K562 (cell line): ENCODE data around the gene EFNA5. TPM values are rescaled to one million over a fixed set of nuclear protein-coding genes. Genes with fewer than 3 reads are reported as not detected.

Source experiments
- ATAC-seq: fragments of 200-7000 bp; cut with Tn5 transposase; 3 replicates; pipeline ENCODE4 v1.9.1; 2020; ENCODE audit warnings: moderate library complexity
- BruUV-seq: library from RNA; stranded (reverse); fragments of 400-500 nt; replicated peaks from 2 replicates; lab custom pipeline; 2021; lab: Mats Ljungman, UMichigan
- CTCF ChIA-PET: fragments of 300-600 bp; formaldehyde crosslinking; extraction: SDS; loops from one replicate; lab custom pipeline; 2021; ENCODE audit warnings: low intra/inter-chr PET ratio; lab: Yijun Ruan, JAX
- POLR2A ChIA-PET: fragments of 300-600, 350-650 bp; sonication (Branson Sonifier 250); formaldehyde crosslinking; extraction: SDS; loops from one replicate; lab custom pipeline; 2021; ENCODE audit warnings: antibody characterized with exemption, inconsistent platforms; lab: Yijun Ruan, JAX
- DNase-seq, 4 experiments: peaks; one replicate each; pipeline versions ENCODE4 v3.0.0 to v3.0.0-alpha.2; 2011 to 2018; ENCODE audit warnings: low spot score in 3 of 4, mixed read lengths in 3 of 4; ENCODE audit errors: extremely low read depth in 1 of 4
- FAIRE-seq: peaks from 2 replicates; lab custom pipeline; 2011; peaks lifted over from hg19 to GRCh38; lab: Jason Lieb, UNC
- H2AFZ ChIP-seq: 2 replicates; pipeline ENCODE4 v1.6.0; 2011; ENCODE audit warnings: low read depth, low read length, control low read depth, inconsistent platforms
- H3K27ac ChIP-seq: fragments of 200-600 bp; 3 replicates; pipeline ENCODE4 v1.8.0; 2011; ENCODE audit warnings: low read depth, mild to moderate bottlenecking, control low read depth, inconsistent platforms, low read length, moderate library complexity, mixed read lengths; ENCODE audit errors: extremely low read depth
- H3K27me3 ChIP-seq, 2 experiments: fragments of 300-600 bp in 1 of 2; 2 replicates in 1 of 2; 3 replicates in 1 of 2; pipeline versions ENCODE4 v1.6.0 to v1.8.0; 2011; ENCODE audit warnings: inconsistent platforms in 2 of 2, low read length in 2 of 2, mild to moderate bottlenecking in 1 of 2, mixed read lengths in 1 of 2, moderate library complexity in 1 of 2; ENCODE audit not compliant: control insufficient read depth in 2 of 2, insufficient read depth in 2 of 2
- H3K36me3 ChIP-seq: fragments of 300-600 bp; 3 replicates; pipeline ENCODE4 v1.8.0; 2011; ENCODE audit warnings: mild to moderate bottlenecking, low read length, inconsistent platforms; ENCODE audit not compliant: control insufficient read depth, insufficient read depth
- H3K4me1 ChIP-seq, 2 experiments: fragments of 200-600 bp in 1 of 2; replicated peaks in 1 of 2; 2 replicates in 1 of 2; 3 replicates in 1 of 2; pipeline versions ENCODE4 v1.5.1 to v1.8.0; 2011; ENCODE audit warnings: inconsistent platforms in 2 of 2, low read length in 2 of 2, mild to moderate bottlenecking in 1 of 2, mixed read lengths in 1 of 2, moderate library complexity in 1 of 2; ENCODE audit not compliant: control insufficient read depth in 2 of 2, insufficient read depth in 2 of 2
- H3K4me2 ChIP-seq: 2 replicates; pipeline ENCODE4 v1.6.1; 2011; ENCODE audit warnings: low read length, control low read depth, inconsistent platforms, mixed read lengths; ENCODE audit not compliant: insufficient read depth
- H3K4me3 ChIP-seq: fragments of 200-600 bp; sonication (generic), shearing (Covaris generic); 2 replicates; pipeline ENCODE4 v1.5.1; 2016; ENCODE audit warnings: control low read depth, inconsistent platforms
- H3K79me2 ChIP-seq: fragments of 200-600 bp; 3 replicates; pipeline ENCODE4 v1.8.0; 2011; ENCODE audit warnings: low read length, inconsistent platforms; ENCODE audit not compliant: control insufficient read depth, insufficient read depth
- H3K9ac ChIP-seq, 2 experiments: 2 replicates each; pipeline versions ENCODE4 v1.6.0 to v1.6.1; 2011; ENCODE audit warnings: low read depth in 2 of 2, low read length in 2 of 2, control low read depth in 1 of 2, inconsistent platforms in 1 of 2, mild to moderate bottlenecking in 1 of 2, mixed read lengths in 1 of 2; ENCODE audit not compliant: insufficient read depth in 1 of 2
- H3K9me1 ChIP-seq: one replicate; pipeline ENCODE4 v1.6.0; 2011; ENCODE audit warnings: inconsistent platforms, mild to moderate bottlenecking, low read length, moderate library complexity; ENCODE audit not compliant: control insufficient read depth, insufficient read depth
- H3K9me3 ChIP-seq: replicated peaks from 2 replicates; pipeline ENCODE4 v1.5.1; 2011; ENCODE audit warnings: low read depth, low read length, inconsistent platforms; ENCODE audit not compliant: control insufficient read depth, insufficient read depth
- H4K20me1 ChIP-seq: replicated peaks from 2 replicates; pipeline ENCODE4 v1.6.1; 2011; ENCODE audit warnings: low read length, inconsistent platforms, mixed read lengths; ENCODE audit not compliant: control insufficient read depth, insufficient read depth
- ATF1 ChIP-seq, 2 experiments: fragments of 450-650 bp in 1 of 2; IDR thresholded peaks; 2 replicates each; pipeline ENCODE4 v1.6.1; 2016; ENCODE audit warnings: missing compliant biosample characterization in 1 of 2, missing genetic modification characterization in 1 of 2
- CREB1 ChIP-seq, 2 experiments: sonication (generic) in 1 of 2; formaldehyde crosslinking in 1 of 2; IDR thresholded peaks; 2 replicates each; pipeline versions ENCODE4 v1.6.1 to v1.8.0; 2012 to 2022; ENCODE audit warnings: inconsistent platforms in 1 of 2, mild to moderate bottlenecking in 1 of 2, missing genetic modification reagents in 1 of 2, moderate library complexity in 1 of 2
- HNRNPH1 ChIP-seq: fragments of 200-400 bp; formaldehyde crosslinking; optimal IDR thresholded peaks from 2 replicates; pipeline ENCODE3; 2017; ENCODE audit warnings: low read depth, mild to moderate bottlenecking, low read length, moderate library complexity
- ILF3 ChIP-seq: fragments of 450-650 bp; IDR thresholded peaks from 2 replicates; pipeline ENCODE4 v1.6.1; 2018; ENCODE audit warnings: antibody characterized with exemption, mild to moderate bottlenecking, moderate library complexity, borderline replicate concordance
- KAT2B ChIP-seq: IDR thresholded peaks from one replicate; pipeline ENCODE4 v1.6.1; 2012; ENCODE audit warnings: low read depth, mild to moderate bottlenecking, control low read depth, inconsistent platforms, low read length, moderate library complexity
- NFATC3 ChIP-seq: fragments of 450-650 bp; IDR thresholded peaks from 2 replicates; pipeline ENCODE4 v1.6.1; 2017; ENCODE audit warnings: mild to moderate bottlenecking
- PREB ChIP-seq: sonication (generic); formaldehyde crosslinking; IDR thresholded peaks from 2 replicates; pipeline ENCODE4 v1.8.1; 2023; ENCODE audit warnings: mild to moderate bottlenecking, missing genetic modification reagents
- SAFB2 ChIP-seq: fragments of 200-400 bp; formaldehyde crosslinking; IDR thresholded peaks from 2 replicates; pipeline ENCODE4 v1.6.1; 2018; ENCODE audit warnings: borderline replicate concordance, low read length, low read depth, moderate library complexity; ENCODE audit not compliant: severe bottlenecking
- SETDB1 ChIP-seq: IDR thresholded peaks from one replicate; pipeline ENCODE4 v1.6.1; 2012; ENCODE audit warnings: low read length, control low read depth, inconsistent platforms
- SP2 ChIP-seq: IDR thresholded peaks from 2 replicates; pipeline ENCODE4 v1.6.1; 2011; ENCODE audit warnings: mild to moderate bottlenecking, low read depth, low read length, moderate library complexity; ENCODE audit not compliant: poor library complexity, severe bottlenecking; ENCODE audit errors: extremely low read depth
- ZC3H11A ChIP-seq: IDR thresholded peaks from 2 replicates; pipeline ENCODE4 v1.6.1; 2012; ENCODE audit warnings: low read depth, low read length, improper control_type of control experiment
- ZFP36 ChIP-seq: fragments of 150-350 bp; IDR thresholded peaks from 2 replicates; pipeline ENCODE4 v1.6.1; 2018; ENCODE audit warnings: low read length, low read depth; ENCODE audit not compliant: partially characterized antibody
- ZNF316 ChIP-seq: fragments of 450-650 bp; IDR thresholded peaks from 2 replicates; pipeline ENCODE4 v1.6.1; 2016
- ZNF445 ChIP-seq: fragments of 250-450 bp; sonication (Bioruptor Pico); IDR thresholded peaks from 2 replicates; pipeline ENCODE4 v1.4.0; 2020; ENCODE audit warnings: low read depth, mild to moderate bottlenecking, moderate library complexity
- ZNF717 ChIP-seq: fragments of 250-450 bp; sonication (Bioruptor Pico); IDR thresholded peaks from 2 replicates; pipeline ENCODE4 v1.5.0; 2021
- ZSCAN29 ChIP-seq: fragments of 450-650 bp; IDR thresholded peaks from 2 replicates; pipeline ENCODE4 v1.6.1; 2017
- WGBS: fragments of 100-300 bp; shearing (Covaris generic); methylation state at CpG from one replicate; pipeline ENCODE4 v1.1.6; 2016; ENCODE audit warnings: low coverage, mixed read lengths; ENCODE audit not compliant: insufficient coverage; ENCODE audit errors: missing lambda C conversion rate; 5-methylcytosine and 5-hydroxymethylcytosine counted together
- in situ Hi-C: fragments of 300-500 bp; cut with MboI; formaldehyde crosslinking; loops from 4 replicates; pipeline ENCODE4 v1.15.0; 2018; ENCODE audit warnings: inconsistent platforms, mixed read lengths
- intact Hi-C: fragments of 100-400 bp; cut with micrococcal nuclease; formaldehyde crosslinking; loops from 2 replicates; pipeline ENCODE4 v1.14.2; 2022
- polyA plus RNA-seq, 8 experiments: library from polyadenylated mRNA; depleted of rRNA in 4 of 8; stranded (reverse) in 5 of 8; unstranded in 3 of 8; fragments of >200 nt; fragmentation: Nextera tagmentation in 2 of 8; fragmentation: Illumina TruSeq in 1 of 8; extraction: Ambion mirVana in 2 of 8; extraction: Trizol in 1 of 8; gene quantifications; 2 replicates each; pipeline versions ENCODE4 v1.2.1 to v1.2.3, GENCODE V29; 2011 to 2014; ENCODE audit warnings: inconsistent platforms in 1 of 8, missing spikeins in 1 of 8
- total RNA-seq, 7 experiments: library from RNA; depleted of rRNA in 6 of 7; stranded (reverse); fragments of >200 nt in 6 of 7; fragmentation: Illumina TruSeq in 2 of 7; extraction: Trizol in 2 of 7; gene quantifications; 2 replicates each; pipeline versions ENCODE4 v1.2.1 to v1.2.3, GENCODE V29; 2011 to 2021; ENCODE audit warnings: low replicate concordance in 1 of 7
- TF ChIP-seq, protein P1 (sequence below): fragments of 450-650 bp; formaldehyde crosslinking; IDR thresholded peaks from 2 replicates; pipeline ENCODE4 v1.4.0; 2020; ENCODE audit warnings: mild to moderate bottlenecking, mixed read lengths
- TF ChIP-seq, protein P2 (sequence below): fragments of 450-650 bp; IDR thresholded peaks from one replicate; pipeline ENCODE4 v1.6.1; 2018; ENCODE audit warnings: mild to moderate bottlenecking, moderate library complexity; ENCODE audit not compliant: partially characterized antibody

Gene EFNA5
- total and polyA plus RNA-seq, 9 of the 15 experiments (the other 6 are each of a cell fraction or from before 2014, with no cell fraction given): 0.20 TPM; not detected in 8

- H3K9ac ChIP-seq: no peak overlapping the region
- ChIA-PET CTCF (no interaction called here), POLR2A (no interaction called here)
- BruUV-seq: no TSS peak
- no peaks in the 10 kb centered on the region for H3K27me3 ChIP-seq
- H3K4me2 ChIP-seq: no peak overlapping the region
- H2AFZ ChIP-seq: no peak overlapping the region
- 0% methylated on average over 6 of the region's 6 CpGs for WGBS
- in situ Hi-C loops (no loop called here), intact Hi-C loops (no loop called here)
- no peak overlapping the region for H3K4me3 ChIP-seq
- no peaks in the 10 kb centered on the region for H3K79me2 ChIP-seq
- DNase-seq (no peak), FAIRE-seq (no peak), ATAC-seq (no peak)
- H4K20me1 ChIP-seq: no peaks in the 10 kb centered on the region
- H3K9me1 ChIP-seq: no peaks in the 10 kb centered on the region
- H3K9me3 ChIP-seq: no peaks in the 10 kb centered on the region
- no peak overlapping the region for H3K27ac ChIP-seq
- no peaks in the 10 kb centered on the region for H3K36me3 ChIP-seq
- H3K4me1 ChIP-seq: no peaks in the 10 kb centered on the region
- TF ChIP-seq ZFP36: no peak
- no peak for TF ChIP-seq ZNF717 (CRISPR knock-in tag)
- no peak for TF ChIP-seq ZC3H11A
- TF ChIP-seq, protein P1, sequence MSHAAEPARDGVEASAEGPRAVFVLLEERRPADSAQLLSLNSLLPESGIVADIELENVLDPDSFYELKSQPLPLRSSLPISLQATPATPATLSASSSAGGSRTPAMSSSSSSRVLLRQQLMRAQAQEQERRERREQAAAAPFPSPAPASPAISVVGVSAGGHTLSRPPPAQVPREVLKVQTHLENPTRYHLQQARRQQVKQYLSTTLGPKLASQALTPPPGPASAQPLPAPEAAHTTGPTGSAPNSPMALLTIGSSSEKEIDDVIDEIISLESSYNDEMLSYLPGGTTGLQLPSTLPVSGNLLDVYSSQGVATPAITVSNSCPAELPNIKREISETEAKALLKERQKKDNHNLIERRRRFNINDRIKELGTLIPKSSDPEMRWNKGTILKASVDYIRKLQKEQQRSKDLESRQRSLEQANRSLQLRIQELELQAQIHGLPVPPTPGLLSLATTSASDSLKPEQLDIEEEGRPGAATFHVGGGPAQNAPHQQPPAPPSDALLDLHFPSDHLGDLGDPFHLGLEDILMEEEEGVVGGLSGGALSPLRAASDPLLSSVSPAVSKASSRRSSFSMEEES: no peak
- TF ChIP-seq SETDB1: no peak
- no peak for TF ChIP-seq PREB
- no peak for TF ChIP-seq KAT2B
- TF ChIP-seq, protein P2, sequence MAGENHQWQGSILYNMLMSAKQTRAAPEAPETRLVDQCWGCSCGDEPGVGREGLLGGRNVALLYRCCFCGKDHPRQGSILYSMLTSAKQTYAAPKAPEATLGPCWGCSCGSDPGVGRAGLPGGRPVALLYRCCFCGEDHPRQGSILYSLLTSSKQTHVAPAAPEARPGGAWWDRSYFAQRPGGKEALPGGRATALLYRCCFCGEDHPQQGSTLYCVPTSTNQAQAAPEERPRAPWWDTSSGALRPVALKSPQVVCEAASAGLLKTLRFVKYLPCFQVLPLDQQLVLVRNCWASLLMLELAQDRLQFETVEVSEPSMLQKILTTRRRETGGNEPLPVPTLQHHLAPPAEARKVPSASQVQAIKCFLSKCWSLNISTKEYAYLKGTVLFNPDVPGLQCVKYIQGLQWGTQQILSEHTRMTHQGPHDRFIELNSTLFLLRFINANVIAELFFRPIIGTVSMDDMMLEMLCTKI: no peak
- no peak for TF ChIP-seq ILF3
- TF ChIP-seq SAFB2: no peak
- TF ChIP-seq ZNF316: no peak
- no peak for TF ChIP-seq HNRNPH1
- TF ChIP-seq CREB1 (IDR thresholded peaks at IDR 0.05): no peak
- TF ChIP-seq CREB1 (CRISPR knock-in tag; IDR thresholded peaks at IDR 0.05): no peak
- no peak for TF ChIP-seq SP2
- no peak for TF ChIP-seq ZNF445 (CRISPR knock-in tag)
- TF ChIP-seq NFATC3: no peak
- no peak for TF ChIP-seq ZSCAN29
- no peak for TF ChIP-seq ATF1 (CRISPR knock-in tag; IDR thresholded peaks at IDR 0.05)
- TF ChIP-seq ATF1 (tag; IDR thresholded peaks at IDR 0.05): no peak
Observed at GRCh38 chr5:107437986-107438510, 232.7 kb downstream of the EFNA5 start.
